Mesothelial cell of epicardium (in vitro differentiated cells): Measurements from ENCODE around the gene GUCY2C. TPM values are rescaled to one million over a fixed set of nuclear protein-coding genes. Genes with fewer than 3 reads are reported as not detected.
A peak's percentile ranks its signal among the peaks of the same experiment; 100 is the strongest.

ENCODE experiments used
- DNase-seq, 2 experiments: peaks; one replicate each; pipeline ENCODE4 v3.0.0; 2021; ENCODE audit warnings: low spot score in 2 of 2; ENCODE audit not compliant: unreplicated experiment in 2 of 2
- H3K27ac Mint-ChIP-seq: 2 replicates; pipeline ENCODE4 v1.8.0; 2021; ENCODE audit warnings: mixed read lengths
- H3K27me3 Mint-ChIP-seq: 2 replicates; pipeline ENCODE4 v1.8.0; 2021; ENCODE audit warnings: low read depth, mixed read lengths
- H3K36me3 Mint-ChIP-seq: 2 replicates; pipeline ENCODE4 v1.8.0; 2021; ENCODE audit warnings: mixed read lengths
- H3K4me1 Mint-ChIP-seq: 2 replicates; pipeline ENCODE4 v1.8.0; 2021; ENCODE audit warnings: mixed read lengths
- H3K4me3 Mint-ChIP-seq: 2 replicates; pipeline ENCODE4 v1.8.0; 2021; ENCODE audit warnings: mild to moderate bottlenecking, moderate library complexity, mixed read lengths
- H3K9me3 Mint-ChIP-seq: 2 replicates; pipeline ENCODE4 v1.8.0; 2021; ENCODE audit warnings: mixed read lengths
- total RNA-seq: library from RNA; stranded (reverse); gene quantifications from 3 replicates; pipeline ENCODE4 v1.2.1, GENCODE V29; 2021
- TF ChIP-seq, protein P1 (sequence below): fragments of 200-600 bp; sonication (generic); IDR thresholded peaks from one replicate; pipeline ENCODE4 v1.5.0; 2021; ENCODE audit warnings: antibody characterized with exemption; ENCODE audit not compliant: unreplicated experiment

The GUCY2C gene
- total RNA-seq, 1 donor from 2014 or later, result 0.09 TPM

DNA sequence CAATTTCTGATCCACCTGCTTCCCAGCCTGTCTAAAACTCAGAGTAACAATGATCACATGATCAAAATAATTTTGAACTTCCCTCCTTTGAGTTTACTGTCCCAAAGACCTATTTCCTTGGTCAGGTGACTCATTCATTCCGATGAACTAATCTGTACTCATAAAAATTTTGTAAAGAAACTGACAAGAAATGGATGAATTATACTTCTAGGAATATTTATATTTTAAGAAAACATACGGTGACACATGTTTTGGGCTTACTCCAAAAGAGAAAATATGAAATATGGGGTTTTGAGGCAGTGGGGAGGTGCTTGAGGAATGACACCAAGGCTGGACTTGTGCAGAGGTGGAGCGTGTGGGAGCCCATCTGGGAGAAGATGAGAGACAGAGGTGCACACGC lies 42.0 kb downstream of the GUCY2C start:
- H3K4me1 Mint-ChIP-seq, result peaks cover 7% of the 10 kb centered on the region
- no peak overlapping the region for H3K4me3 Mint-ChIP-seq
- H3K9me3 Mint-ChIP-seq, result peaks cover 7% of the 10 kb centered on the region
- H3K27ac Mint-ChIP-seq, result no peak overlapping the region
- no peak for DNase-seq
- no peaks in the 10 kb centered on the region for H3K36me3 Mint-ChIP-seq
- TF ChIP-seq, protein P1, sequence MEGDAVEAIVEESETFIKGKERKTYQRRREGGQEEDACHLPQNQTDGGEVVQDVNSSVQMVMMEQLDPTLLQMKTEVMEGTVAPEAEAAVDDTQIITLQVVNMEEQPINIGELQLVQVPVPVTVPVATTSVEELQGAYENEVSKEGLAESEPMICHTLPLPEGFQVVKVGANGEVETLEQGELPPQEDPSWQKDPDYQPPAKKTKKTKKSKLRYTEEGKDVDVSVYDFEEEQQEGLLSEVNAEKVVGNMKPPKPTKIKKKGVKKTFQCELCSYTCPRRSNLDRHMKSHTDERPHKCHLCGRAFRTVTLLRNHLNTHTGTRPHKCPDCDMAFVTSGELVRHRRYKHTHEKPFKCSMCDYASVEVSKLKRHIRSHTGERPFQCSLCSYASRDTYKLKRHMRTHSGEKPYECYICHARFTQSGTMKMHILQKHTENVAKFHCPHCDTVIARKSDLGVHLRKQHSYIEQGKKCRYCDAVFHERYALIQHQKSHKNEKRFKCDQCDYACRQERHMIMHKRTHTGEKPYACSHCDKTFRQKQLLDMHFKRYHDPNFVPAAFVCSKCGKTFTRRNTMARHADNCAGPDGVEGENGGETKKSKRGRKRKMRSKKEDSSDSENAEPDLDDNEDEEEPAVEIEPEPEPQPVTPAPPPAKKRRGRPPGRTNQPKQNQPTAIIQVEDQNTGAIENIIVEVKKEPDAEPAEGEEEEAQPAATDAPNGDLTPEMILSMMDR, result no peak
- H3K27me3 Mint-ChIP-seq, result no peaks in the 10 kb centered on the region

DNA sequence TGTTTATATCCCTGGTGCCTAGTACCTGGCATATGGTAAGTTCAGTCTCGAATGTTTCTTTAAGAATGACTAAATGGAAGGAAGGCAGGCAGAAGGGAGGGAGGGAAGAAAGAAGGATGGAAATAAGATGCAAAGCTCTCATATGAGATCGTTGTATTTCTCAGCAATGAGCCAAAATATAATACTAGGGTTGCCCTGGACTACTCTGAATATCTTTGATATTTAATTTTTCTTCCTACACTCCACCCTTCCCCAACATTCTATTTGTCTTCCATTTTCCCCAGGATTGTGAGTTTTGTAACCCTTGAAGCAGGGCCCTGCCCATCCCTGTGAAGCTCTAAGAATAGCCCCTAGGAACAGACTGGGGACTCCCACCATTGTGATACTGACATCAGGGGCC lies 43.9 kb downstream of the GUCY2C start:
- H3K27me3 Mint-ChIP-seq, result no peaks in the 10 kb centered on the region
- H3K9me3 Mint-ChIP-seq, result peaks cover 7% of the 10 kb centered on the region
- H3K4me3 Mint-ChIP-seq, result no peak overlapping the region
- TF ChIP-seq, protein P1, result no peak
- H3K27ac Mint-ChIP-seq, result no peak overlapping the region
- no peak for DNase-seq
- peaks cover 12% of the 10 kb centered on the region for H3K4me1 Mint-ChIP-seq
- no peaks in the 10 kb centered on the region for H3K36me3 Mint-ChIP-seq

DNA sequence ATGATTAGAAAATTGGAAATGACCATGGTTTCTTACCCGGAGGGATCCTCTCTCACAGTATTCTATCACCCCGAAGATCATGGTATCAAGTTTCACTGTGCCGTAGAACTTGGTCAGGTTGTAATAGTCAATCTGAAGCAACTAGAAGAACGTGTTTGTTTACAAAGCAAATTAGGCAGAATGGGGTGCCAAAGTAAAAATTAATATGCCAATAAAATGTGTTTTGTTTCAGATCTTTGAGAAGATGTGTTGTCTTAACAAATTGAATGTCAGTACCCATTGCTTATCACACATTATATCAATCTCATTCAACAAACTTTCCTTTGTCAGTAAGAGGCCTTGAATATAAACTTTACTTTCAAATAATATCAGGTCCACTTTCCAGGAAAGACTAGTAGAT lies 45.0 kb downstream of the GUCY2C start:
- TF ChIP-seq, protein P1, result no peak
- peak overlapping the region; percentile 16 for H3K27ac Mint-ChIP-seq
- DNase-seq, result no peak
- H3K4me1 Mint-ChIP-seq, result peaks cover 20% of the 10 kb centered on the region
- no peaks in the 10 kb centered on the region for H3K36me3 Mint-ChIP-seq
- no peaks in the 10 kb centered on the region for H3K27me3 Mint-ChIP-seq
- H3K9me3 Mint-ChIP-seq, result peaks cover 7% of the 10 kb centered on the region
- H3K4me3 Mint-ChIP-seq, result no peak overlapping the region

DNA sequence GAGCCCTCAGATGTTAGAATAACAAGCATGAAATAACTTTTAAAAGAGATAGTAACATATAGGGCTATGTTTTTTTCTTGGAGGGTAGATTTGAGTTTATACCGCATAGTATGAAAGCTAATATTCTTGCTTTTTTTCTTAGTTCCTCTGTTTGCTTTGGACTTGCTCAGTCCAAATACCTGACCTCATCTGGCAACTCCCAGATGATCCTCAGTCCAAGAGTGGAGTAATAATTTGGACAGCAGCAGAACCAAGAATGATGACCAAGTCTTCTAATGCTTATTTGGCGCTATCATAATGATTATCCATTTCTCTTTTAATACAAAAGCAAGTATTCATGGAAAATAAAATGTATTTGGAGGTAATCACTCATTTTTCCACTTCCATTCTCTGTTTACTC lies 45.6 kb downstream of the GUCY2C start:
- no peaks in the 10 kb centered on the region for H3K36me3 Mint-ChIP-seq
- H3K4me1 Mint-ChIP-seq, result peaks cover 22% of the 10 kb centered on the region
- no peaks in the 10 kb centered on the region for H3K27me3 Mint-ChIP-seq
- TF ChIP-seq, protein P1, result no peak
- no peak overlapping the region for H3K27ac Mint-ChIP-seq
- peaks cover 7% of the 10 kb centered on the region for H3K9me3 Mint-ChIP-seq
- H3K4me3 Mint-ChIP-seq, result no peak overlapping the region
- no peak for DNase-seq

DNA sequence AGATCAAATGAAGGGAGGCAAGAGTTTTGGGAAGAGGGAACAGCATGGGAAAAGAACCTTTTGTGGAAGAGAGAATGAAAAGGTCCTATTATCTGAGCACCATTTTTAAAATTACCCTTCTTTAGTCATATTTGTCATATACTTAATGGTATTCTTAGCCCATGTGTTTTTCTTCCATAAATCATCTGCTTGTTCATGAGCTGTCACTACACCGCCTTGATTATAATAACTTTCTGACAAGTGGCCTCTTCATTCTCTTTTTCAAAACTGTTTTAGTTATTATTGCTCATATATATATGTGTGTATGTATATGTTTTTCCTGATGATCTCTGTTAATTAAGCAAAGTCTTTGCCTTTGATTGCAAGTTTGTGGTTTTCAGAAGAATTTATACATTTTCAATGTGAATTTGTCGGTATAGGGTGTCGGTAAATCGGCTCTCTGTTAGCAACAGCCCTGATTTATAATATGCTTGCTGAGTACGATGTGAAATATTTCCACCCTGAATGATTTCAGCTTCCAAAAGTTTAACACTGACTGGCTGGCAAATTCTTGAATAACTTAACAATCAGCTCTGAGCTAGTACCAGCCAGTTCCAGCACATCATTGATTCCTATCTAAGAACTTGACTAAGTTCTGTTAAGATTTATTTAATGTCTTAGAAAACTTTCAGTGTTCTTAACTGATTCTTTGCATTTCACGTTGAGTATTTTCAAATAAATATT lies 49.2 kb downstream of the GUCY2C start:
- TF ChIP-seq, protein P1, result no peak
- Mint-ChIP-seq H3K27ac (peak overlapping the region; percentile 54), H3K27me3 (no peaks in the 10 kb centered on the region), H3K4me1 (peaks cover 26% of the 10 kb centered on the region), H3K4me3 (no peak overlapping the region), H3K9me3 (no peaks in the 10 kb centered on the region), H3K36me3 (no peaks in the 10 kb centered on the region)
- DNase-seq, result no peak
